Dermis blood vessel endothelial cell (primary cell): ENCODE measurements around the gene HES6. TPM values are rescaled to one million over a fixed set of nuclear protein-coding genes. Genes with fewer than 3 reads are reported as not detected.

Experiments
- DNase-seq: peaks from one replicate; pipeline ENCODE4 v3.0.0; 2010
- total RNA-seq: library from RNA; depleted of rRNA; stranded (reverse); fragments of >200 nt; gene quantifications from 2 replicates; pipeline ENCODE4 v1.2.3, GENCODE V29; 2014

Gene HES6
- total RNA-seq, 1 donor from 2014 or later: 2.2 TPM

- no peak for DNase-seq
Measured at GRCh38 chr2:238252766-238253630, 13.2 kb upstream of the HES6 start.

DNA sequence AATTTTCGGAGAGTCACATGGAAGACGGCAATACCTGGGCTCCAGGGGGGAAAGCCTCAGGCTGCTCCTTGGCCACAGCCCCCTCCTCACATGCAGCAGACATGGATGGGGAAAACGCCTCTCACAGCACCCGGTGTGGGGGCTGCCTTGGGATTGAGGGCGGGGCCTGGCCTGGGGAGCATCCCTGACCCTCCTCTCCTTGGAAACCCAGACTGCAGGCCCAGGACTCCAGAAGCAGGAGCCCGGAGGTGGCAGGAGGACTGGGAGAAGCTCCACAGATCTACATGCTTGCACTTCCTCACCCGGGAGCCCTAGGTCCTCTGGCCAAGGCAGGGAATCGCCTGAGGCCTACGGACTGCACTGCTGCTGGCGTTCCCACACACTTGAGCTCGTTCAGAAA is 12.1 kb upstream of the HES6 start:
- no peak for DNase-seq

DNA sequence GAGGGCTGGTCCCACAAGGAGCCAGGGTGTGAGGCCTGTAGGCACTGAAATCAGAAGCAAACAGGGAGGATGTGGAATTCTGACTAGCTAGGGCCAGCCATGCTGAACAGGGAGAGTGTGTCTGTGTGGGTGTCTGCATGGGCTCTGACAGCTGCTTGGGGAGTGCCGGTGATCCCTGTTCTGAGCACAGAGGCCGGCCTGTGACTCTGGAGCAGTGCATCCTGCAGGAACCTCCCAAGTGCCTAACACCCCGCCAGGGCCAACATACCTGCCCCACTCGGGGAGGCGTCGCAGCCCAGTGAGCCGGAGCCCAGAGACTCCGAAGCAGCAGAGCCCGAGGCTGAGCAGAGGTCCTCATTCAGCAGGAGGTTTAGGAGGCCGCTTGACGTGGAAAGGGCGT is 11.5 kb upstream of the HES6 start:
- DNase-seq: no peak

DNA sequence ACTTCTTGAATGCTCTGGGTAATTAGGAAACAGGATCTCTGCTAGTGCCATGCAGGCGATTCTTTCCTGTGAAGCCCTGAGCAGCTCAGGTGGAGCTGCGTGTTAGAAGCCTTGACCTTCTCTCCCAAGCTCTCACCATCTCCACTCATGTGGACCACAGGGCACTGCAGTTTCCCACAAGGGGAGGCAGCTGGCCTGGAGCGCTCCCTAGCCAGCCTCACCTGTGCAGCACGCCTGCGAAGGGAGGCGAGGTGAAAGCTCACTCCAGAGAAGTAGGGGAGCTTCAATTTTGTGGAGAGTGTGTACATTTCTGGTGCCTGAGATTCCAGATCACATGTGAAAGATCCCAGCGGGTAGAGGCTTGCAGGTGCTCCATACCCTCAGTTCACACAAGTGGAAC is 11.1 kb upstream of the HES6 start:
- DNase-seq: no peak

DNA sequence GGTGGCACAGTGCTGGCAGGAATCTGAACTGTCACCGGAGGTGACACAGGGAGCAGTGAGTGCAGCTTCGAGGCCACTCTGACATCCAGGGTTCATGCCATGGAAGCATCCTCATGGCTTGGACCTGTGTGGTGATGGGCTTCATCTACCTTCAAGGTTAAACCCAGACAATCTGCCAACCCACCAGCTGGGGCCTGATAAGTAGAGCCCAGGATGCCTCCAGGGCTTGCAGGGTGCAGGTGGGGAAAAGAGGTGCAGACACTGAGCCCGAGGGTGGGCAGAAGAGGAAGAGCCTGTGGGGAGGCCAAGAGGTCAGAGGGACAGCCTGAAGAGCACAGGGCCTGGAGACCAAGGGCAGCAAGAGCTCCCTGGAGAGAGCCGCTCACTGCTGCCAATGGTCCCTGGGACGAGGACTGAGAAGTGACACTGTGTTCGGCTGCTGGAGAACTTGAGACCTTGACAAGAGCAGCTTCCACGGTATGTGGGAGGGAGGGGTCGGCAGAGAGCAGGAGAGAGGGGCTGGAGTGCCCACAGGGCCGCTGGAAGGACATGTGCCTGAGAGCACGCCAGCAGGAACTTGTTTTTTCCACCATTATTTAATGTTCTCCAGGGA is 8.1 kb upstream of the HES6 start:
- no peak for DNase-seq

- no peak for DNase-seq
Measured at GRCh38 chr2:238247002-238247822, 7.4 kb upstream of the HES6 start.

DNA sequence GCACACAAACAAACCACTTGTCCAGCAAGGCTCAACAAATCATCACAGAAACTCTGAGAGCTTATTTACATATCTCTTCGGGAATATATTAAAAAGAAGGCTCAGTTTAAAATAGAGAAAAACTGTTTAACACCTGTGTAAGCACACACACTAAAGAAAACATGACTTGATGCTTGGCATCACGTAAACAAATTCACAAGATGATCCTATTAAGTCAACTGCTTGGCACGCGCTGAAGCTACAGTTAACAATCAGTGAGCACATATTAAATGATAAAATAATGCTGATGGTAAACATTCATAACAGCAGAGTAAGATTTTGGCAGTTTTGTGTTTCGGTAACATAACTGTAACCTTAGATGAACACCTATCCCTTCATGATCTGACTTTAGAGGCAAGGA is 4.3 kb upstream of the HES6 start:
- no peak for DNase-seq

DNA sequence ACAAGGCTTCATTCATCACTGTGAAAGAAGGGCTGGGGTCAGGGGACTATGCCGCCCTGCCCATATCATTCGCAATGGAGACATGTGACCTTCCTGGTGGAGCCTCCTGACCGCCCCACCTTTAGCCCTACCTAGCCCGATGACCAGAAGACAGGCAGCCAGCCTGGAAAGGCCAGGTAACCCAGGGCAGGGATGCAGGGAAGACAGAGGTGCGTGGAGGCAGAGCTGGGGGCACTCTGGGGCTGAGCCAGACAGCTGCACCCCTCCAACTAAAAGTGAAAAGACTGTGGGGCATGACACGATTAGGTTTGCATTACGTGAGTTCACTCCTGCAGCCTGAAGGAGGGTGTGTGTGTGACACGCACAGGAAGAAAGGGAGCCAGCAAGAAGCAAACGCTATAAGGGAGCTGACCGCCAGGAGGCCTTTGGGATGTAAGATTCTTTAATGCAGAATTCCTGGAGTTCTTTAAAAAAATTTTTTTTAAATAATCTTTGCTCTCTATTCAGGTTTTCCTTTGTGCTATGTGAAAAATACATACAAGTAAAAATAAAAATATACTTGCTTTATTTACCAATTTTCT is 3.7 kb upstream of the HES6 start:
- DNase-seq: no peak

GRCh38 chr2:238242731-238243495 is 3.1 kb upstream of the HES6 start:
- DNase-seq: no peak

- DNase-seq: no peak
Measured at GRCh38 chr2:238241970-238242369, 2.1 kb upstream of the HES6 start.

DNA sequence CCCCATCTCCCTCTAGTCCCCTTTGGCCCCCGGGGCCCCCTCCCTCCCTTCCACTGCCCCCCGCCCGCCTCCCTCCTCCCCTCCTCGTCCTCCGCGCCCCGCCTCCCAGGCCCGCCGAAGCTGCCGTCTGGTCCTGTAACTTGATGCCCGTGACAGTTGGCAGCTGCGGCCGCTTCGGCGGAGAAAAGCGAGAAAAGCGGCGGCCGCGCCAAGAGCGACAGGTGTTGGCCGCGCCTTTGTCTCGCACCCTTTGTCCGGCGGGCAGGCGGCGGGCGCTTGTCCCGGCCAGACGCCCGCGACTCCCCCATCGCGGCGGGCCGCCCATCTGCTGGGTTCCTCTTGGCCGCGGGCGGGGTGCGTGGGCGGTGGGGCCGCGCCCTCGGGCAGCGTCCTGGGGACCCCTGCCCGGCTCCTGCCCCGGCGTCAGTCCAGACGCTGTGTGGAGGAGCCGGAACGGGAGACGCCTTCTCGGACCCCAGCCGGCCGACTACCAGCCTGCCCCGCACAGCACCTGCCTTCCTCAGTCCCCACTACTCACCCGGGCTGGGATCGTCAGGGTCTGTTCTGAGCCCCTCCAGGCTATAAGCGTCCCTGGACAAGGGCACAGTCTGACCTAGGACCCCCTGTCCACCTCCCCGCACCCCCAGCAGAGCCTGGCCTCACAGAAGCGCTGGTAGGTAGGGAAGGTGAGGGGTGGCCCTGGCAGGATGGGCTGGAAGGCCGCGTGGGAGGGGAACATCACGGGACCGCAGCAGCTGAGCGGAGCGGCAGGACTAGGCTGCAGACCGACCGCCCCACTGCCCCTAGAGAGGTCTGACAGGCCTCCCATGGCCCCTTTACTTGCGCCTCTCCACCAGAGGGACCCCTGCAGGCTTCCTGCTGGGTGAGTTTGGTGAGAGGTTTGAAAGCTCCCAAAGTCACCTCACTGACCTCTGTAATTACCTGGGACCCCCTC is 1.2 kb upstream of the HES6 start:
- peak; percentile 30 for DNase-seq

DNA sequence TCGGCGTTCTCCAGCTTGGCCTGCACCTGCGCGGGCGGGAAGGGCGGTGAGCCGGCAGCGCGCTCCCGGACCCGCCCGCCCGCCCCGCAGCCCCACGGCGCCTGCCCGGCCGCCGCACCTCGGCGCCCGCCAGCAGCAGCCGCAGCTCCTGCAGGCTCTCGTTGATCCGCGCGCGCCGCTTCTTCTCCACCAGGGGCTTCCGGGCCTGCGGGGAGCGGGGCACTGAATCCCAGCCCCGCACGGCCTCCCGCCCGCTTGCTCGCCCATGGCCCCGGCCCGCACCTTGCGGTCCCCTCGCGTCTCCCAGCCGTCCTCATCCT is 335 bp downstream of the HES6 start:
- DNase-seq: no peak

DNA sequence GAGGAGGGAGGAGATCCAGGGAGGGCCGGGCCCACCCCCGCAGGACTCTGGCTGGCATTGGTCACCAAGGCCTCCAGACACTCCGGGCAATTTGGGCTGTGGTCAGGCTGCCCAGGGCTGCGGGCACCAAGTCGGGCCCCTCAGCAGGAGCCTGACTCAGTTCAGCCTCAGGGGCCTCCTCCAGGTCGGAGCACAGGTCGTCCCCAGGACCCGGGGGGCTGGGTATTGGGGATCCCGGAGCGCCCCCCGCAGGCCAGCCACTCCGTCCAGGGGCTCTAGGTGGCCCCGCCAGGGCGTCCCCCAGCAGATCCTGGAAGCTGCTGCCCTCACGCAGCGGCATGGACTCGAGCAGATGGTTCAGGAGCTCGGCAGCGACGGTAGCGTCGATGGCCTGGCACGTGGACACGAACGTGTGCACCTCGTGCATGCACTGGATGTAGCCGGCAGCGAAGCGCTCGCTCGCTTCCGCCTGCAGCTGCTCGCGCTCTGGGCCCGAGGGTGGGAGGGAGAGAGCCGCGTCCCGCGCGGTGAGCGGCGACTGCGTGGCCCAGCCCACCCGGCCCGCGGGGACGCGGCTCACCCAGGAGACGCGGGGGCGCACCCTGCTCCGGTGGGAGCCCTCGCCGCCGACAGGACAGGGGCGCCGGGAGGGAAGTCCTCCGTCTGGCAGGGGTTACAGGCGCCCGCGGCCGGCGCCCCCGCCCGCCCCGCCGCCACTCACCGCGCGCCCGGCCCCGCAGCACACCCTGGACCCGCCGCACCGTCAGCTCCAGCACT is 884 bp downstream of the HES6 start:
- DNase-seq: peak; percentile 25

DNA sequence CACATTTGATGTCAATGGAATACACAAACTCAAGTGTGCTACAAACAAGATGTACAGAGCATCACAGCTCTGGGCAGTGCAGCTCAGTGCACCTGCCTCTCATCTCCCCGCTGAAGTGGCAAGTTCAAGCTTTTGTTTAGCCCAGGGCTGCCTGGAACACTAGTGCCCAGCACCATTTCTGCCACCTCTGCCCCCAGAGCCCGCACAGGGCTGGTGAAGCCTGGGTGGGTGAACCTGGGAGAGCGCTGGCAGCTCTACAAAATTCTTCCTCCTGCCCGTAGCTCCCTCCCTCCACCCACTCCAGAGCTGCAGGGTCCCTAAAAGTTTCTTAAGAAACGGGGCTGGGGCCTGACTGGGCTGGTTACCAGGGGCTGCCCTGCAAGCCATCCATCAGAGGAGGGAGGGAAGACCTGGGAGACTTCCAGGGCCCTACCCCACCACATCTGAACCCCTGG is 1.5 kb downstream of the HES6 start:
- DNase-seq: no peak

DNA sequence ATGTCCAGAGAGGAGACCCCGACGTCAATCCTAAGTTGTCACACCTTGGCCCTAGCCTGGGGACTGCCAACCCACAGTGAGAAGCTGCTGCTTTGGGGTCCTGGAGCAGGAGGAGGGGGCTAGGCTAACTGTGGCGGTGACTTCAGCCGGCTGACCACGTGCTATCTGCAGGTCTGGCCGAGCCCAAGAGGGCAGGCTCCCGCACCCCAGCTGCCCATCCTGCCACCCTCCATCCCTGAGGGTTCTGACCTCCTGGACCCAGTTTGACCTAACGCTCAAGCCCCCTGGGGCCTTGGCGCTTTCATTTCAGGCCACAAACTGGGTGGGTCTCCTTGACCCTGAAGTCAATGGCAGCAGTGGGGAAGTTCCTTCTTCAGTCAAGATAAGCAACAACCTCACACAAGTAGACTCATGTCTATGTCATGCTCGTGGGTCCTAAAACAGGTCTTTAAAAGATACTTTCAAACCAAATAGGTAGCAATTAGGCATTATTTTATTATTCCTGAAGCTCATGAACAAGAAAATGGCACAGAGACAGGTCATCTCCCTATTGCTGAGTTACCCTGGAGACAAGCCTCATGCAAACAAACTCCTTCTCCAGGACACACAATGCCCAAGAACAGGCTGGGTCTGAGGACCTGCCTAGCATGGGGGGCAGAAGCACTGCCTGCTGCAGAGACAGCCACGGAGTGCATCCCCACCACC is 2.3 kb downstream of the HES6 start:
- no peak for DNase-seq

DNA sequence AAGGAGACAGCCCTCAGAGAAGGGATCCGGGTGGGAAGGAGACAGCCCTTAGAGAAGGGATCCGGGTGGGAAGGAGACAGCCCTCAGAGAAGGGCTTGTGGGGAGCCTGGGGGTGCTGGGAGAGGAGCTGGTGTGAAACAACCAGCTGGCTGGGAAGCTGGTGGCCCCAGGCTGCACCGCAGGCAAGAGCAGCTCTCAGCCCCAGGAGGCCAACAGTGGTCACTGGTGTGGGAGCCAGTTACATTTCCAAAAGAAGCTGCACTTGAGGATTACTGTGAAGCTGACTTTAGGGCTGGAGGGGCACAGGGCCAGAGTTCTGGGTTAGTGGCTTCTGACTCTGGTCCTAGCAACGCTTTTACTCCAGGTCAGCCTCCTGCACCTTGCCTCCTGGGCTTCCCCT is 3.3 kb downstream of the HES6 start:
- DNase-seq: no peak

GRCh38 chr2:238235856-238236255 is 4.0 kb downstream of the HES6 start:
- DNase-seq: no peak

DNA sequence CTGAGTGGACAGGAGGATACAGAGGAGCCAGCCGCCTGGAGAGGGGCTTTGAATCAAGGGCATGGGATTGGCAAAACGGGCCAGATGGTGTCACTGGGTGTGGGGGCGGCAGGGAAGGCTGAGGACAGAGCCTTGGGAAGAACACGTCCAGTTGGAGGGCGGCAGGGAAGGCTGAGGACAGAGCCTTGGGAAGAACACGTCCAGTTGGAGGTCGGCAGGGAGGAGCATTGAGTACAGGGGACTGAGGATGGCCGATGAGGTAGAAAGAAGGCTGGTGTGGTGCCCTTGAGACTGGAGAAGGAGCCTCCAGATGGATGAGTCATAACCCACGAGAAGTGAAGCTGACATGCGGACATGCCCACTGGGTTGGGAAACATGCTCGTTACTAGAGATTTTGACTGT is 4.5 kb downstream of the HES6 start:
- no peak for DNase-seq

DNA sequence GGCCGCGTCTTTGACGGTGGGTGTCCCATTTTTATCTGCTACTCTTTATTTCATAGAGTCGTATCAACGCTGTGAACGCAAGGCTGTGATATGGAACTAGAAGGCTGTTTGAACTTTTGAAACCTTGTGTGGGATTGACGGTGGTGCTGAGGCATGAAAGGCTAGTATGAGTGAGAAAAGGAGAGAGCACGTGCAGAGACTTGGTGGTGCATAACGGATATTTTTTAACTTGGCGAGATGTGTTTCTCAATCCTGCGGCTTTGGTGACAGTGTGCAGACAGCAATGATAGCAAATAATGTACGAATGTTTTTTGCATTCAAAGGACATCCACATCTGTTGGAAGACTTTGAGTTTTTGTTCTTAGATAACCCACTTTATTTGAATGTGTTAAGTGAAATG is 6.2 kb downstream of the HES6 start:
- DNase-seq: no peak

- DNase-seq: no peak
Measured at GRCh38 chr2:238231809-238232208, 8.0 kb downstream of the HES6 start.
